GM23338 (cell line): ENCODE measurements around the gene KRTAP5-10.

ENCODE experiments used
- CREB1 ChIP-seq: fragments of 250-450 bp; sonication (Bioruptor Pico); IDR thresholded peaks from 2 replicates; pipeline ENCODE4 v1.5.0; 2020; ENCODE audit warnings: low read depth, mild to moderate bottlenecking, moderate library complexity
- EZH2 ChIP-seq: fragments of 200-600 bp; sonication (generic); IDR thresholded peaks from one replicate; pipeline ENCODE4 v1.8.0; 2017; ENCODE audit warnings: antibody characterized with exemption, mild to moderate bottlenecking, low read depth; ENCODE audit not compliant: unreplicated experiment
- POLR2AphosphoS5 ChIP-seq: IDR thresholded peaks from 2 replicates; pipeline ENCODE4 v1.6.1; 2016; ENCODE audit warnings: antibody characterized with exemption, low read depth
- STAT1 ChIP-seq: IDR thresholded peaks from one replicate; pipeline ENCODE4 v1.6.1; 2016; ENCODE audit warnings: antibody characterized with exemption; ENCODE audit not compliant: unreplicated experiment
- TF ChIP-seq, protein P1 (sequence below), 2 experiments: fragments of 200-600 bp in 1 of 2; sonication (generic) in 1 of 2; conservative IDR thresholded peaks; 2 replicates each; pipeline versions ENCODE4 v1.5.1 to v1.6.1; 2016 to 2017; ENCODE audit warnings: antibody characterized with exemption in 2 of 2, low read depth in 2 of 2, mild to moderate bottlenecking in 2 of 2, moderate library complexity in 1 of 2

DNA sequence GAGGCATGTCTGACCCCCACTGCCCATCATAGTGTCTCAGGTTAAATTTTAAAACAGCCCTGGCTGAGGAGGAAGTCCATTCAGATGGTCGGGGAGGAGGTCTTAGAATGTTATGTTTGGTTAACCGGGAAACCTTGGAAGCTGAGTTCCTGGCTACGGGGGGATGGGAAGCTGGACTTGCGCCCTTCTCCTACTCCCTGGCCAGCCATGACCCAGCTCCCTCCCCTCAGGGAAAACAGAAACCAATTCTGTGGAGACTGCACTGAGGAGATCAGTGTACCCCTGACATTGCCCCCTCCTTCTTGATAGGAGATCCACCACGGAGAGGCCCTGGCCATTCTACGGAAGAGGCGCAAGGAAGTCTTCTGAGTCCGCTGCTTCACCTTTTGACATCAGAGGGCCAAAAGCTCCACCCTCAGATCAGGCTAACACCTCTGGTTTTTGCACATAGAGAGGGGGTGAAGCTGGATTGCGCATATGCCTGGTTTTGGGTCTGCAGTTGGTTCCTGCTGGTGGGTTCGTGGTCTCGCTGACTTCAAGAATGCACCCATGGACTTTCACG is 19.9 kb upstream of the KRTAP5-10 start:
- no peak for TF ChIP-seq EZH2
- TF ChIP-seq CREB1, result no peak
- TF ChIP-seq POLR2AphosphoS5, result no peak
- TF ChIP-seq, protein P1, sequence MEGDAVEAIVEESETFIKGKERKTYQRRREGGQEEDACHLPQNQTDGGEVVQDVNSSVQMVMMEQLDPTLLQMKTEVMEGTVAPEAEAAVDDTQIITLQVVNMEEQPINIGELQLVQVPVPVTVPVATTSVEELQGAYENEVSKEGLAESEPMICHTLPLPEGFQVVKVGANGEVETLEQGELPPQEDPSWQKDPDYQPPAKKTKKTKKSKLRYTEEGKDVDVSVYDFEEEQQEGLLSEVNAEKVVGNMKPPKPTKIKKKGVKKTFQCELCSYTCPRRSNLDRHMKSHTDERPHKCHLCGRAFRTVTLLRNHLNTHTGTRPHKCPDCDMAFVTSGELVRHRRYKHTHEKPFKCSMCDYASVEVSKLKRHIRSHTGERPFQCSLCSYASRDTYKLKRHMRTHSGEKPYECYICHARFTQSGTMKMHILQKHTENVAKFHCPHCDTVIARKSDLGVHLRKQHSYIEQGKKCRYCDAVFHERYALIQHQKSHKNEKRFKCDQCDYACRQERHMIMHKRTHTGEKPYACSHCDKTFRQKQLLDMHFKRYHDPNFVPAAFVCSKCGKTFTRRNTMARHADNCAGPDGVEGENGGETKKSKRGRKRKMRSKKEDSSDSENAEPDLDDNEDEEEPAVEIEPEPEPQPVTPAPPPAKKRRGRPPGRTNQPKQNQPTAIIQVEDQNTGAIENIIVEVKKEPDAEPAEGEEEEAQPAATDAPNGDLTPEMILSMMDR (conservative IDR thresholded peaks at IDR 0.05; ENCODE audit: low read depth in 2 of 2), result no peak
- no peak for TF ChIP-seq STAT1
